IPS DF 6.9 (cell line): ENCODE measurements around the gene WFDC1.

Source experiments
- DNase-seq: peaks from one replicate; pipeline ENCODE4 v3.0.0-alpha.2; 2013; ENCODE audit warnings: low read depth, low spot score
- H3K27ac ChIP-seq: one replicate; pipeline ENCODE4 v1.5.1; 2013; ENCODE audit warnings: low read length, control low read depth
- H3K27me3 ChIP-seq: 2 replicates; pipeline ENCODE4 v1.6.1; 2013; ENCODE audit warnings: mild to moderate bottlenecking, low read length; ENCODE audit not compliant: control insufficient read depth, insufficient read depth
- H3K36me3 ChIP-seq: 2 replicates; pipeline ENCODE4 v1.6.1; 2013; ENCODE audit warnings: low read length; ENCODE audit not compliant: control insufficient read depth, insufficient read depth
- H3K4me1 ChIP-seq: 2 replicates; pipeline ENCODE4 v1.6.1; 2013; ENCODE audit warnings: low read length; ENCODE audit not compliant: control insufficient read depth, insufficient read depth
- H3K4me3 ChIP-seq: 2 replicates; pipeline ENCODE4 v1.5.1; 2013; ENCODE audit warnings: mild to moderate bottlenecking, low read length
- H3K9me3 ChIP-seq: 2 replicates; pipeline ENCODE4 v1.6.1; 2013; ENCODE audit warnings: low read length, inconsistent platforms; ENCODE audit not compliant: control insufficient read depth, insufficient read depth
- WGBS: extraction: QIAGEN DNeasy Blood & Tissue Kit; methylation state at CpG from one replicate; pipeline ENCODE4 v1.1.7; 2013; ENCODE audit warnings: mixed read lengths, missing lambda C conversion rate; ENCODE audit not compliant: insufficient read length, insufficient coverage; 5-methylcytosine and 5-hydroxymethylcytosine counted together

Gene WFDC1

GRCh38 chr16:84294531-84295142, at the start of gene WFDC1:
WFDC1 (plus strand) TSS chr16:84294878; CDS start chr16:84294972, 94 bp downstream.
- WGBS: no CpG with 5 or more reads among the region's 29 CpGs
- Histone ChIP-seq H3K4me1 (peaks cover 3% of the 10 kb centered on the region; the same call in 1 of the 2 replicates), H3K27ac (no peak within 1 kb of the TSS), H3K9me3 (no peaks in the 10 kb centered on the region), H3K36me3 (no peaks in the 10 kb centered on the region), H3K27me3 (no peaks in the 10 kb centered on the region), H3K4me3 (no peak within 1 kb of the TSS)
- no peak for DNase-seq

GRCh38 chr16:84245956-84246678, 48.6 kb upstream of the WFDC1 start:
- Histone ChIP-seq H3K36me3 (no peaks in the 10 kb centered on the region), H3K27ac (no peak overlapping the region), H3K9me3 (no peaks in the 10 kb centered on the region), H3K4me3 (no peak overlapping the region), H3K27me3 (no peaks in the 10 kb centered on the region), H3K4me1 (no peaks in the 10 kb centered on the region)
- no peak for DNase-seq
- no CpG with 5 or more reads among the region's 10 CpGs for WGBS

GRCh38 chr16:84246679-84247077, 48.0 kb upstream of the WFDC1 start:
- WGBS: no CpG with 5 or more reads among the region's 5 CpGs
- no peak for DNase-seq

GRCh38 chr16:84247331-84247730, 47.3 kb upstream of the WFDC1 start:
- H3K27ac ChIP-seq: no peak overlapping the region
- H3K4me3 ChIP-seq: no peak overlapping the region
- DNase-seq: no peak
- WGBS: no CpG with 5 or more reads among the region's 6 CpGs
- no peaks in the 10 kb centered on the region for H3K4me1 ChIP-seq
- no peaks in the 10 kb centered on the region for H3K36me3 ChIP-seq
- H3K27me3 ChIP-seq: no peaks in the 10 kb centered on the region
- no peaks in the 10 kb centered on the region for H3K9me3 ChIP-seq

More at GRCh38 chr16:84246679-84247077, 48.0 kb upstream of the WFDC1 start:
- H3K27ac ChIP-seq: no peak overlapping the region
- H3K36me3 ChIP-seq: no peaks in the 10 kb centered on the region
- no peaks in the 10 kb centered on the region for H3K4me1 ChIP-seq
- H3K27me3 ChIP-seq: no peaks in the 10 kb centered on the region
- no peaks in the 10 kb centered on the region for H3K9me3 ChIP-seq
- H3K4me3 ChIP-seq: no peak overlapping the region

- DNase-seq: no peak
- H3K4me3 ChIP-seq: no peak overlapping the region
- WGBS: no CpG with 5 or more reads among the region's 5 CpGs
- no peaks in the 10 kb centered on the region for H3K4me1 ChIP-seq
- no peaks in the 10 kb centered on the region for H3K9me3 ChIP-seq
- H3K36me3 ChIP-seq: no peaks in the 10 kb centered on the region
- no peak overlapping the region for H3K27ac ChIP-seq
- H3K27me3 ChIP-seq: no peaks in the 10 kb centered on the region
These were observed 46.8 kb upstream of the WFDC1 start for GRCh38 chr16:84247844-84248243.

- no CpG with 5 or more reads among the region's 7 CpGs for WGBS
- no peaks in the 10 kb centered on the region for H3K4me1 ChIP-seq
- H3K27me3 ChIP-seq: no peaks in the 10 kb centered on the region
These were observed 42.5 kb upstream of the WFDC1 start for GRCh38 chr16:84252184-84252583.

GRCh38 chr16:84253173-84253572, 41.5 kb upstream of the WFDC1 start:
- Histone ChIP-seq H3K27me3 (no peaks in the 10 kb centered on the region), H3K36me3 (no peaks in the 10 kb centered on the region), H3K4me3 (no peak overlapping the region), H3K4me1 (no peaks in the 10 kb centered on the region), H3K9me3 (no peaks in the 10 kb centered on the region), H3K27ac (no peak overlapping the region)
- DNase-seq: no peak
- no CpG with 5 or more reads among the region's 4 CpGs for WGBS

More at GRCh38 chr16:84252184-84252583, 42.5 kb upstream of the WFDC1 start:
- no peak overlapping the region for H3K4me3 ChIP-seq
- no peaks in the 10 kb centered on the region for H3K36me3 ChIP-seq
- DNase-seq: no peak
- H3K9me3 ChIP-seq: no peaks in the 10 kb centered on the region
- H3K27ac ChIP-seq: no peak overlapping the region

- Histone ChIP-seq H3K9me3 (no peaks in the 10 kb centered on the region), H3K27me3 (no peaks in the 10 kb centered on the region), H3K36me3 (no peaks in the 10 kb centered on the region), H3K4me3 (no peak overlapping the region), H3K27ac (no peak overlapping the region), H3K4me1 (no peaks in the 10 kb centered on the region)
- no CpG with 5 or more reads among the region's 4 CpGs for WGBS
- DNase-seq: no peak
These were observed 40.6 kb upstream of the WFDC1 start for GRCh38 chr16:84254062-84254461.

- Histone ChIP-seq H3K27me3 (no peaks in the 10 kb centered on the region), H3K4me1 (no peaks in the 10 kb centered on the region), H3K36me3 (no peaks in the 10 kb centered on the region), H3K27ac (no peak overlapping the region), H3K4me3 (no peak overlapping the region), H3K9me3 (no peaks in the 10 kb centered on the region)
- no peak for DNase-seq
- WGBS: no CpG with 5 or more reads among the region's 4 CpGs
These were observed 39.4 kb upstream of the WFDC1 start for GRCh38 chr16:84255050-84255810.

GRCh38 chr16:84258266-84258665, 36.4 kb upstream of the WFDC1 start:
- Histone ChIP-seq H3K27ac (no peak overlapping the region), H3K4me1 (no peaks in the 10 kb centered on the region), H3K27me3 (no peaks in the 10 kb centered on the region), H3K4me3 (no peak overlapping the region), H3K36me3 (no peaks in the 10 kb centered on the region), H3K9me3 (no peaks in the 10 kb centered on the region)
- WGBS: no CpG with 5 or more reads among the region's 11 CpGs
- DNase-seq: no peak
